Activated T-cell treated with anti-CD3 and anti-CD28 coated beads, Interleukin-2, amount 50 U/mL, for 72 hours (primary cell): Measurements from ENCODE around the gene GPC6. TPM values are rescaled to one million over a fixed set of nuclear protein-coding genes. Genes with fewer than 3 reads are reported as not detected.

ENCODE experiments used
- ATAC-seq, 2 donors: fragments of 150-1000 bp; cut with Tn5 transposase; replicated peaks in 1 of 2; 2 replicates each; pipeline ENCODE4 v1.10.0; 2021; ENCODE audit warnings: moderate library complexity in 2 of 2, mild to moderate bottlenecking in 1 of 2
- DNase-seq, 2 donors: peaks; one replicate each; pipeline ENCODE4 v3.0.0; 2021 to 2022; ENCODE audit warnings: mixed read lengths in 1 of 2
- H3K27ac Mint-ChIP-seq: one replicate; pipeline ENCODE4 v1.8.0; 2022; ENCODE audit warnings: mild to moderate bottlenecking, moderate library complexity, mixed read lengths
- H3K27me3 Mint-ChIP-seq: one replicate; pipeline ENCODE4 v1.8.0; 2022; ENCODE audit warnings: low read depth, mixed read lengths
- H3K36me3 Mint-ChIP-seq, 2 donors: one replicate each; pipeline ENCODE4 v1.8.0; 2022; ENCODE audit warnings: mixed read lengths in 2 of 2, mild to moderate bottlenecking in 1 of 2; ENCODE audit not compliant: insufficient read depth in 2 of 2
- H3K4me1 Mint-ChIP-seq: one replicate; pipeline ENCODE4 v1.8.0; 2022; ENCODE audit warnings: low read depth, mixed read lengths
- H3K4me3 Mint-ChIP-seq, 2 donors: one replicate each; pipeline ENCODE4 v1.8.0; 2022; ENCODE audit warnings: mild to moderate bottlenecking in 2 of 2, mixed read lengths in 2 of 2, moderate library complexity in 2 of 2
- H3K9me3 Mint-ChIP-seq, 2 donors: one replicate each; pipeline ENCODE4 v1.8.0; 2022; ENCODE audit warnings: mixed read lengths in 2 of 2
- total RNA-seq, 2 donors: library from RNA; stranded (reverse); gene quantifications; one replicate each; pipeline ENCODE4 v1.2.3, GENCODE V29; 2022

The GPC6 gene
- total RNA-seq, 2 donors from 2014 or later: not detected

DNA sequence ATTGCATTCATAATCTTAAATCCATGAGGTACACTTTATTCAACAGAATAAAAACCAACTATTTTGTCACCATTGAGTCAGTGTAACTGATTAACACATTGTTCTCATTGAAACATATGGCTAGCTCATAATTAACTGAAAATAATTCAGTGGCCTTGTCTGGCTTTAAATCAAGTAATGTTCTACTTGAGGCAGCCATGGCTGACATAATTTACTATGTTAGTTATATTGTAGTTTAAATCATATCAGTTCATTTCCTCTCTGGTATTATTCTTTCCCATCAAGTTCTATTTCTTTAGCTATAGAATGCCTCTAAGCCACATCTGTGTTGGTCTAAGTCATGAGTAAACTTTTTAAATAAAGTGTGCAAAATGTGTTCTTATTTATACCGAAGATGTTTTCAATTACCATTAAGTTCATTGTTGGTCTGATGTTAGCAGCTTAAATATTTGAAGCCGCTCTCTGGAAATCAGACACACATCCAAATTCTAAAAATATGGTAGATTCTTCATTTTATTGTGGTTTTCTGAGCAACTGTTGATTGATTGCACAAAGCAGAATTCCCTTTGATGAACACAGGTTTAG, 393.7 kb downstream of the GPC6 start:
- Mint-ChIP-seq H3K36me3 (no peaks in the 10 kb centered on the region), H3K27ac (no peak overlapping the region), H3K27me3 (peaks cover 11% of the 10 kb centered on the region), H3K9me3 (no peaks in the 10 kb centered on the region), H3K4me1 (no peaks in the 10 kb centered on the region), H3K4me3 (no peak overlapping the region)
- ATAC-seq (no peak), DNase-seq (no peak)

DNA sequence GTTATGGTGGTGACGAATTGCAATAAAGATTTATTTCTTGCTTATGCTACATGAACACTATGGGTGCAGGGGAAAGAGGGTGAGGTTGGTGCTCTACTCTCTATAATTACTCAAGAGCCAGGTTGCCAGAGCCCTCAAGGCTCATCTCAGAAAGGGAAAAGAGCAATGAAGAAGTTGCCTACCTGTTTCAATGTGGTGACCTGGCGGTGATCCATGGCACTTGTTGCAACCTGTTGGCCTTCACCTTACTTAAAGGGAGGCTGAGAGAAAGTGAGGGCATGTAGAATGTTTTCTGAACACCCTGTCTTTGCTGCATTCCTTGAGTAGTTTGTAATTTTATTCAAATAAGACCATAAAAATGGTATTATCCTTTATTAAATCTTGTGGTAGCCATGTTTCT, 394.4 kb downstream of the GPC6 start:
- no peak for ATAC-seq
- peaks cover 11% of the 10 kb centered on the region for H3K27me3 Mint-ChIP-seq
- H3K27ac Mint-ChIP-seq: no peak overlapping the region
- no peaks in the 10 kb centered on the region for H3K4me1 Mint-ChIP-seq
- no peak overlapping the region for H3K4me3 Mint-ChIP-seq
- H3K36me3 Mint-ChIP-seq: no peaks in the 10 kb centered on the region
- no peaks in the 10 kb centered on the region for H3K9me3 Mint-ChIP-seq
- no peak for DNase-seq

DNA sequence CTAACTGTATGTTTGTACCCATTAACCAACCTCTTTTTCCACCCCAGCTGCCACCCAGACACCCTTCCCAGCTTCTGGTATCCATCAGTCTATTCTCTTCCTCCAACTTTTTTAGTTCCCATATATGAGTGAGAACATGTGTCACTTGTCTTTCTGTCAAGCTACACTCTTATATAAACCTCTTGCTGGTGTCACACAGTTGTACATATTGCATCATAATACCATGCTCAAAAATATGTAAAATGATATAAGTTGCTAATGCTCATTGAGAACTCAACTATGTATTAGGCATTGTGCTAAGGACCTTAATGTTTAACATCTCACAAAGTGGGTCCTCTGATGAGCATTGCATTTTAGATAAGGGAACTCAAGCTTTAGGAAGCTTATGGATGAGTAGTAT, 395.4 kb downstream of the GPC6 start:
- Mint-ChIP-seq H3K27ac (no peak overlapping the region), H3K4me3 (no peak overlapping the region), H3K36me3 (no peaks in the 10 kb centered on the region), H3K9me3 (no peaks in the 10 kb centered on the region), H3K4me1 (no peaks in the 10 kb centered on the region), H3K27me3 (peaks cover 11% of the 10 kb centered on the region)
- ATAC-seq (no peak), DNase-seq (no peak)

DNA sequence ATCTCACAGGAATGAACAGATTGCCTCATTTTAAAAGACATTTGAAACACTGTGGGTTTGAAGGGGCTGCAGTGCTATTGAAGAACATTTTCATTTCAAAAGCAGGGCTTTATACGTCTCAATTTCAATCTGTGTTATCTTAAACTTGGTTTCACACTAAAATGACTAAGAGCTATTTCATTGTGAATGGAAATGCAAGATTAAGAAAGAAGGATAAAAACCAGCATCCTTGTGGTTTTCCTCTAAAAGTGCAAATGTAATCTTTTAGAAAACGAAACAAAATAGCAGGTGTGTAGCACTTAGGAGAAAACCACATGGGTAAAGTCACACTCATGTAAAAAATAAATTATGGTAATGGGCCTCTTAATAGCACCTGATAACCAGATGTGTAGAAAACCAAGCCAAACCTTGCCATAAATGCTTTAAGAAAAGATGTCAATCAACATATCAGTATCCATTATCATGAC, 397.7 kb downstream of the GPC6 start:
- DNase-seq (no peak), ATAC-seq (no peak)
- Mint-ChIP-seq H3K4me3 (no peak overlapping the region), H3K9me3 (no peaks in the 10 kb centered on the region), H3K27ac (no peak overlapping the region), H3K36me3 (no peaks in the 10 kb centered on the region), H3K4me1 (no peaks in the 10 kb centered on the region), H3K27me3 (peaks cover 11% of the 10 kb centered on the region)

DNA sequence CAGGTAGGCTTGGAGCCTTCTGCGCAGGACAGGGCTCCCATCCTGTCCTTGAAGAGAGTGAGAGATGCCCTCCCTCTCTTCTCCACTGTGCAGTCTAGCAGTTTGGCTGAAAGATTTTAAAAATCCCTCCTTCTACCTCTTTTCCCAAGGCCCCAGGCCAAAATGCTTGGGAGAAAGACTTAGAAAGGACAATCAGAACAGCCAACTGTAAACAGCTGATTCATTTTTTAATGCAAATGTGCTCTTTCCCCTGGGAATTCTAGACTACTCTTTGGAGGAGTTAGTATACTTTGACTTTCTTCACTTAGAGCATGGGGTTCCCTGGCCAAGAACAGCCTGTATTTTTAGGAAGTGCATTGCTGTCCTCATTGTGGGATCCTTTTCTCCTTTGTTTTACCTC, 398.9 kb downstream of the GPC6 start:
- Mint-ChIP-seq H3K4me1 (no peaks in the 10 kb centered on the region), H3K4me3 (no peak overlapping the region), H3K36me3 (no peaks in the 10 kb centered on the region), H3K27ac (no peak overlapping the region), H3K27me3 (peaks cover 11% of the 10 kb centered on the region), H3K9me3 (no peaks in the 10 kb centered on the region)
- DNase-seq (no peak), ATAC-seq (no peak)

DNA sequence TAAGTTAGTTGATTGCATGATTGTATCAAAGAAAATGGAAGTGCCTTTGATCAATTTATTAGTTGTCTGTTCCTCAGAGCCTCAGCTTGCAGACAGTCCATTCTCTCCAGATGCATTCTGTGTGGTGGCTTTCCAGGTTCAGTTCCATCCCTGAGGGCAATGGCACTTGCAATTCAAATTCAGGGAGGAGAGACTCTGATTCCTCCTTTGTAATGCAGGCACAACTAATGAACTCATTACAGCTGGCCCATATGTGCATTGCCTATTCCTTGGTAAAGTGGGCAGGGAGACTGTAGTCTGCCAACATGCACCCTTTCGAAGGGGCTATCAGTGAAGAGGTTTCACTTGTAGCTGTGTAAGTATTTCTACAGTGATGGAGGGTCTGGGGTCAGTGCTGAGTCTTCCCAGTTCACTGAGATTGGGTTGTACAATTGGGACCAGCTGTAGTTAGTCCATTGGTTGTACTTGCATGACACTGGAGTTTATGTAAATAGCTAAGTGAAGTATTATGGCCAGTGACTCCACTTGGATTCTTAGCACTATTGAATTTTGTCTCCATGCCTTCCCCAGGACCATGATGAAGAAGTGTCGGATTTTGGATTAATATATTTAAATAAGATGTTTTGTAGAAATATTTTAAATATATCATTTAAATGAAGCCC, 401.7 kb downstream of the GPC6 start:
- H3K27me3 Mint-ChIP-seq: no peaks in the 10 kb centered on the region
- no peaks in the 10 kb centered on the region for H3K4me1 Mint-ChIP-seq
- no peak overlapping the region for H3K4me3 Mint-ChIP-seq
- ATAC-seq (no peak), DNase-seq (no peak)
- H3K9me3 Mint-ChIP-seq: no peaks in the 10 kb centered on the region
- no peak overlapping the region for H3K27ac Mint-ChIP-seq
- H3K36me3 Mint-ChIP-seq: no peaks in the 10 kb centered on the region

DNA sequence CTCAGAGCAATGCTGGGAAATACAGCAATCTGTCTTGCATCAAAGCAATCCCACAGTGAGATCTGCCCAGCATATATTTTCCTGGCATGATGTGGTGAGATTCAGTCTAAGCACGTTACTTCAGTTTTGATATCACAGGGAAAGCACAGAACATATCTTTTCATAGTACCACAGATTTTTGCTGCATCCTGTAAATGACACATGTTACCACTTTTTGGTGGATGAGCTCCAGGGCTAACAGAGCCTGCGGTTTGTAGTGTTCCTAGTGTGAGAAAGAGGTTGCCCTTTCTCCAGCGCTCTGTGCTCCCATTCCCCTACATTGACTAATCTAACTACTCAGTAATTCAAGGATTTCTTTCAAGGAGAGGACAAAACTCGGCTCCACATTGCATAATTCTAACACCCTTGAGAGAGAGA, 409.0 kb downstream of the GPC6 start:
- DNase-seq (no peak), ATAC-seq (no peak)
- no peak overlapping the region for H3K4me3 Mint-ChIP-seq
- no peaks in the 10 kb centered on the region for H3K4me1 Mint-ChIP-seq
- H3K9me3 Mint-ChIP-seq: no peaks in the 10 kb centered on the region
- no peaks in the 10 kb centered on the region for H3K36me3 Mint-ChIP-seq
- no peaks in the 10 kb centered on the region for H3K27me3 Mint-ChIP-seq
- no peak overlapping the region for H3K27ac Mint-ChIP-seq

DNA sequence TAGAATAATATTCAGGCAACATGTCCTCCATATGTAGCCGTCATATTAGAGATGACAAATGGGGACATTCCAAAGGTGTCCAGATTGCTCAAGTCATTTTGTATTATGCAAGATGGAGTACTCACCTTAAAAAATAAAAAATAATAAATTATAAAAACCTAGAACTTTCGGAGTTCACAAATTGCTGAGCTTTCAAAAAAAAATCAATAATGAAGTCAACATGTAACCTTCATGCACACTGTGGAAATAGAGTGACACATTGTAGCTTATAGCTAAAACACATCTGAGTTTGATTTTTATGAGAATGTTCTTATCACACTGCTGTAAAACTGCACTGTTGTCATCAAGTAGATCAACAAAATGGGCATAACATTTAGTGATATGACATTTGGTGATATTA, 411.2 kb downstream of the GPC6 start:
- ATAC-seq (no peak), DNase-seq (no peak)
- H3K4me3 Mint-ChIP-seq: no peak overlapping the region
- no peaks in the 10 kb centered on the region for H3K9me3 Mint-ChIP-seq
- no peak overlapping the region for H3K27ac Mint-ChIP-seq
- no peaks in the 10 kb centered on the region for H3K36me3 Mint-ChIP-seq
- no peaks in the 10 kb centered on the region for H3K27me3 Mint-ChIP-seq
- no peaks in the 10 kb centered on the region for H3K4me1 Mint-ChIP-seq

DNA sequence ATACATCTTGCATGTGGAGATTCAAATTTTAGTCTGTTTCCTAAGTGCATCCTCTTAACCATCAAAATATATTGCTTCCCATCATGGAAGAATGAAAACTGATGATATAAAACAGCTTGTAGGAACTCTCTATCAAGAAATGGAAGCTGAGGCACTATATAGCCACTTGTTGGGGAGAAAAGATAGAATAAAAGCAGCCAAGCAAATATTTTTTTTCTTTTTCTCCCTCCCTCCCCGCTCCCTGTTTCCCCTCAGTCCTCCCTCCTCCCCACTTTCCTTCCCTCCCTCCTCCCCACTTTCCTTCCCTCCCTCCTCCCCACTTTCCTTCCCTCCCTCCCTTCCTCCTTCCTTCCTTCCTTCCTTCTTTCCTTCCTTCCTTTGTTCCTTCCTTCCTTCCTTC, 413.8 kb downstream of the GPC6 start:
- no peaks in the 10 kb centered on the region for H3K4me1 Mint-ChIP-seq
- H3K36me3 Mint-ChIP-seq: no peaks in the 10 kb centered on the region
- DNase-seq (no peak), ATAC-seq (no peak)
- H3K9me3 Mint-ChIP-seq: no peaks in the 10 kb centered on the region
- no peak overlapping the region for H3K4me3 Mint-ChIP-seq
- H3K27ac Mint-ChIP-seq: no peak overlapping the region
- H3K27me3 Mint-ChIP-seq: no peaks in the 10 kb centered on the region

DNA sequence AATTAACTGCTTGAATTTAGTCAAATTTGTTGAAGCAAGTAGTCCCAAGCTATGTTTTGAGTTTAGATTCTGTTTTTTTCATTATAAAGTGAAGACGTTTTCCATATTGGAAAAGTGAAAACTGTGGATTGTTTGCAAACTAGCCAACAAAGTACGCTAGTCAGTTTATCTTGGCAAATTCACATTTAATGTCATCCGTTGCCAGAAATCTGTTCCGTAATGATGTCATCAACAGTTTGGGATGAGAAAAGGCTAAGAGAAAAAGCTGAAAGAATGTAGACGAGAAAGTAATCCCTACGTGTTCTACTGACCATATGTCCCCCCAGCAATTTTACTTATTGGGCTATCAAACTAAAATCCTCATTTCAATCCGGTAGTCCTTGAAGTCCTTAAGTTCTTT, 419.6 kb downstream of the GPC6 start:
- no peaks in the 10 kb centered on the region for H3K36me3 Mint-ChIP-seq
- H3K4me3 Mint-ChIP-seq: no peak overlapping the region
- H3K4me1 Mint-ChIP-seq: no peaks in the 10 kb centered on the region
- DNase-seq: no peak
- no peaks in the 10 kb centered on the region for H3K9me3 Mint-ChIP-seq
- H3K27me3 Mint-ChIP-seq: no peaks in the 10 kb centered on the region
- no peak overlapping the region for H3K27ac Mint-ChIP-seq
- ATAC-seq: no peak

DNA sequence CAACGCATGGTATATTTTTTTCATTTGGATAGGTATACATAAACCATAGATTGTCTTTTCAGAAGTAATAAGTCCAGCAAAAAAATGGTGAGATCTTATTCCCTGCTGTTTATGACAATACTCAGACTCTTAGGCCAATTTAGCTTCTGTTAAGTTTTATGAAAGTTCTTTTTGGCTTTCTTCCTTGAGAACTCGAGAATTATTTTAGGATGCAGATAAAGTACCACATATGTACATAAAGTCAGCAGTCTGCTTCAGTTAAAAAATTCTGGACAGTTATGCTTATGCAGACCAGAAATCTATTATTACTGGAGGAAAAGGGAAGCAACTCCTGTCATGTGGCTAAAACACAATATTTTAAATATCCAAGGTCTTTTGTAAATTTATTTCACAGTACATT, 422.9 kb downstream of the GPC6 start:
- H3K4me3 Mint-ChIP-seq: no peak overlapping the region
- no peak for DNase-seq
- H3K27me3 Mint-ChIP-seq: no peaks in the 10 kb centered on the region
- ATAC-seq: no peak
- H3K4me1 Mint-ChIP-seq: no peaks in the 10 kb centered on the region
- no peaks in the 10 kb centered on the region for H3K9me3 Mint-ChIP-seq
- H3K27ac Mint-ChIP-seq: no peak overlapping the region
- no peaks in the 10 kb centered on the region for H3K36me3 Mint-ChIP-seq

DNA sequence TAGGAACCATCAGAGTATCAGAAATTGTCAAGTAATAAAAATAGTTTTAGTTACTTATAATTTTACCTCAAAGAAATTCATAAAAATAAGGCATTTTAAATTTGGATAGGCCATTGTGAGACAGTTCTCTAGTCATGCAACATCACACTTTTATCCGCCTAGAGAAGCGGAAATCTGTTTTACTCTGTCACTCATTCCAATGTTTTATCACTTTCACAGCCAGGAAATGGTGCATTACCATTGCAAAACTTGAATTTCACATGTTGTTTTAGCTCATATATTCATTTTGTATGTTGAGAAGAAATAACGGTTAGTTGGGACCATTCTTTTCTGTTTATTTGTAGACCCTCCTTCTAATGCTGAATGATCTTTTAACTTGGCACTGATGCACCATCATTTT, 427.2 kb downstream of the GPC6 start:
- DNase-seq: no peak

DNA sequence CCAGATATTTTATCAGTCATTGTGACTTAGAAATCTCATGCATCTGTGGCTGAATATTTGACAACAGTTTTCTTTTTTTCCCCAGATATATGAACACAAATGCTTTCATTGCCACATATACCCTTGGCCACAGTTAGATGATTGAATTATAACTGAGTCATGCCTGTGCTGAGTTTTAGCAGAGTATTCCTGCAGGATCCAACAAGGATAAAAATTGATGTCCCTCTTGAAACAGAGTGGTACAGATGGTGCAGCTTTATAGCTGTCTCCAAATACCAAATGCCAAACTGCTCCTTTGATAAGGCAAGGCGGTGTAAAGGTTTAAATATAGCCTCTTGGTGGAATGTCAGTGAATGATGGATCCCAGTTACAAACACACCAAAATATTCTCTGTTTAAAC, 428.5 kb downstream of the GPC6 start:
- H3K27ac Mint-ChIP-seq: no peak overlapping the region
- no peak for ATAC-seq

More for the DNA sequence above, 427.2 kb downstream of the GPC6 start:
- Mint-ChIP-seq H3K27me3 (no peaks in the 10 kb centered on the region), H3K4me3 (no peak overlapping the region), H3K4me1 (no peaks in the 10 kb centered on the region), H3K36me3 (no peaks in the 10 kb centered on the region), H3K27ac (no peak overlapping the region), H3K9me3 (peaks cover 0 to 2% of the 10 kb centered on the region in 2 donors)
- ATAC-seq: no peak

More for the DNA sequence above, 428.5 kb downstream of the GPC6 start:
- Mint-ChIP-seq H3K4me3 (no peak overlapping the region), H3K4me1 (no peaks in the 10 kb centered on the region), H3K9me3 (peaks cover 0 to 2% of the 10 kb centered on the region in 2 donors), H3K36me3 (no peaks in the 10 kb centered on the region), H3K27me3 (no peaks in the 10 kb centered on the region)
- DNase-seq: no peak
